ENCODE results near the gene CTU2. TPM values are rescaled to one million over a fixed set of nuclear protein-coding genes. Genes with fewer than 3 reads are reported as not detected.

The CTU2 gene
- polyA plus RNA-seq, 1 donor from 2014 or later = 26.3 TPM

DNA sequence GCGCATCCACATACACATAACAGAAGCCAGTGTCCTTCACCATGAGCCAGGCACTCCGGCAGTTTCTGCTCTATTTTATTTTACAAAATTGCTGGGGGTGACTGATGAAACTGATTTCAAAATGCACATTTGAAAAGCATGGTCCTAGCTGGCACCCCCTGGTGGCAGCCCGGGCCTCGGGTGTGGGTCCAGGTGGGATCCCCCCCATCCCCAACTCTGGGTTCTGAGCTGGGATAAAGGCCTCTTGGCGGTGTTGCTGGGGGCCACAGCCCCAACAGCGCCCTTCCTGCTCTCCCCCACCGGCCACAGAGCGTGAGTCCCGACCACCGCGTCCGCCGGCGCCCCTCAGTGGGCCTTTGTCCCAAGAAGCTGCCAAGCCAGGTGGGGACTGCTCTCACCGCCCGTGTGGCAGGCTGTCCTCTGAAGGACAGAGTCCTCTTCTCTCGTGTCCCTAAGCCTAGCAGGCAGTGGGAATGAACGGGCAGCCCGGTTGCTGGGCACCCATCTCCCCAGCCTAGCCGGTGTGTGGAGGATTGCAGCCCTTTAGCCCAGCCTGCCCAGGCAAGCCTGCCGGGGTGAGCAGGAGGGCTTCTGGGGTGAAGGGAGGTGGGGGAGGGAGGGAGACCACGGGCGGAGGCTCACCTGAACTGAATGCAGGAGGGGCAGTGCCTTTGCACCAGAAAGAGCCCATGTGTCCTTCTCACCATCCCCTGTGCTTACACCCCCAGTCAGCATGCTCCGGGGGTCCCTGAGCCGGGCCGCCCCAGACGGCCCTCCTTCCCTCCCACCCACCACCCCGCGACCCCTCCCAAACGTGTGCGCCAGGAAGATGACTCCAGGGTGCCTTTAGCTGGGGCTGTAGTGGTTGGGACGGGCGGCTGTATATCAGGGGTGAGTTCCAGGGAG lies 20.9 kb upstream of the CTU2 start:
- no peaks in the 10 kb centered on the region for H3K9me3 ChIP-seq (ENCODE audit: low read length)
- H3K27me3 ChIP-seq (ENCODE audit: insufficient read depth, low read depth, low read length) = peaks cover 45% of the 10 kb centered on the region
- H3K9ac ChIP-seq (ENCODE audit: low read length) = no peak overlapping the region
- TF ChIP-seq SMC3 (conservative IDR thresholded peaks at IDR 0.05; ENCODE audit: poor library complexity) (peak; percentile 16), TAF1 (IDR thresholded peaks at IDR 0.05; ENCODE audit: low read depth) (no peak), MXI1 (conservative IDR thresholded peaks at IDR 0.05; ENCODE audit: poor library complexity, severe bottlenecking) (no peak)
- TF ChIP-seq, protein P1, sequence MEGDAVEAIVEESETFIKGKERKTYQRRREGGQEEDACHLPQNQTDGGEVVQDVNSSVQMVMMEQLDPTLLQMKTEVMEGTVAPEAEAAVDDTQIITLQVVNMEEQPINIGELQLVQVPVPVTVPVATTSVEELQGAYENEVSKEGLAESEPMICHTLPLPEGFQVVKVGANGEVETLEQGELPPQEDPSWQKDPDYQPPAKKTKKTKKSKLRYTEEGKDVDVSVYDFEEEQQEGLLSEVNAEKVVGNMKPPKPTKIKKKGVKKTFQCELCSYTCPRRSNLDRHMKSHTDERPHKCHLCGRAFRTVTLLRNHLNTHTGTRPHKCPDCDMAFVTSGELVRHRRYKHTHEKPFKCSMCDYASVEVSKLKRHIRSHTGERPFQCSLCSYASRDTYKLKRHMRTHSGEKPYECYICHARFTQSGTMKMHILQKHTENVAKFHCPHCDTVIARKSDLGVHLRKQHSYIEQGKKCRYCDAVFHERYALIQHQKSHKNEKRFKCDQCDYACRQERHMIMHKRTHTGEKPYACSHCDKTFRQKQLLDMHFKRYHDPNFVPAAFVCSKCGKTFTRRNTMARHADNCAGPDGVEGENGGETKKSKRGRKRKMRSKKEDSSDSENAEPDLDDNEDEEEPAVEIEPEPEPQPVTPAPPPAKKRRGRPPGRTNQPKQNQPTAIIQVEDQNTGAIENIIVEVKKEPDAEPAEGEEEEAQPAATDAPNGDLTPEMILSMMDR (IDR thresholded peaks at IDR 0.05; ENCODE audit: poor library complexity, severe bottlenecking) = peak; percentile 50
- H3K36me3 ChIP-seq (ENCODE audit: insufficient read depth, low read length) = no peaks in the 10 kb centered on the region
- H3F3A ChIP-seq (ENCODE audit: insufficient read depth, low read length, poor library complexity, severe bottlenecking) = no peaks in the 10 kb centered on the region
- H3K4me3 ChIP-seq (ENCODE audit: low read length) = peak overlapping the region; percentile 68
- H2AFZ ChIP-seq (ENCODE audit: low read depth, low read length) = no peak overlapping the region
- H3K79me2 ChIP-seq (replicated peaks; ENCODE audit: insufficient read depth, low read length) = no peaks in the 10 kb centered on the region
- H3K27ac ChIP-seq (ENCODE audit: low read length) = no peak overlapping the region
- no peaks in the 10 kb centered on the region for H4K20me1 ChIP-seq (ENCODE audit: insufficient read depth)
- H3K4me2 ChIP-seq (ENCODE audit: low read length) = no peak overlapping the region
- H3K9me2 ChIP-seq (ENCODE audit: insufficient read depth, low read length) = no peaks in the 10 kb centered on the region

DNA sequence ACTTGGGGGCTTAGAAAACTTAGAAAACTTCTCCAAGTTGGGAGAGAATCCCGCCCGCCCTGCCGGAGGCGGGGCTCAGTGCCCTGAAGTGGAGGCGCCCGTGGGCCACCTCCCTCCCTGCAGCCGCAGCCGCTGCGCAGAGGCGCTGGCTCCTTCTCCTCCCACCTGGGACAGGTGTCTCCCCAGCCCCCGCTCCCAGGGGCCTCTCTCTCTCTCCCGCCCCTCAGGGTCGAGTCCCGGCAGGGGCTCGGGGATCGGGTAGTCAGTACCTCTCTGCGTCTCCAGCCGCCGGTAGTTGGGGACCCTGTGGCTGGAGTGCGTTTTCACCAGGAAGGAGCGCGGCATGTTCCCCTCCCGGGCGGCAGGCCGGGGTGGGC lies 20.3 kb upstream of the CTU2 start:
- H3K27me3 ChIP-seq (ENCODE audit: insufficient read depth, low read depth, low read length) = peaks cover 45% of the 10 kb centered on the region
- H4K20me1 ChIP-seq (ENCODE audit: insufficient read depth) = no peaks in the 10 kb centered on the region
- H2AFZ ChIP-seq (ENCODE audit: low read depth, low read length) = no peak overlapping the region

More for the DNA sequence above, 20.3 kb upstream of the CTU2 start:
- peak overlapping the region; percentile 68 for H3K4me3 ChIP-seq (ENCODE audit: low read length)
- H3K36me3 ChIP-seq (ENCODE audit: insufficient read depth, low read length) = no peaks in the 10 kb centered on the region
- no peaks in the 10 kb centered on the region for H3K9me3 ChIP-seq (ENCODE audit: low read length)
- no peaks in the 10 kb centered on the region for H3K9me2 ChIP-seq (ENCODE audit: insufficient read depth, low read length)
- TF ChIP-seq MXI1 (conservative IDR thresholded peaks at IDR 0.05; ENCODE audit: poor library complexity, severe bottlenecking) (no peak), TAF1 (IDR thresholded peaks at IDR 0.05; ENCODE audit: low read depth) (no peak), EP300 (conservative IDR thresholded peaks at IDR 0.05; ENCODE audit: poor library complexity, severe bottlenecking) (no peak), POLR2AphosphoS5 (IDR thresholded peaks at IDR 0.05) (no peak), SMC3 (conservative IDR thresholded peaks at IDR 0.05; ENCODE audit: poor library complexity) (no peak), EZH2 (IDR thresholded peaks at IDR 0.05; ENCODE audit: borderline replicate concordance, insufficient read depth, low read length, poor library complexity, severe bottlenecking) (no peak), RAD21 (conservative IDR thresholded peaks at IDR 0.05) (no peak)
- TF ChIP-seq, protein P2, sequence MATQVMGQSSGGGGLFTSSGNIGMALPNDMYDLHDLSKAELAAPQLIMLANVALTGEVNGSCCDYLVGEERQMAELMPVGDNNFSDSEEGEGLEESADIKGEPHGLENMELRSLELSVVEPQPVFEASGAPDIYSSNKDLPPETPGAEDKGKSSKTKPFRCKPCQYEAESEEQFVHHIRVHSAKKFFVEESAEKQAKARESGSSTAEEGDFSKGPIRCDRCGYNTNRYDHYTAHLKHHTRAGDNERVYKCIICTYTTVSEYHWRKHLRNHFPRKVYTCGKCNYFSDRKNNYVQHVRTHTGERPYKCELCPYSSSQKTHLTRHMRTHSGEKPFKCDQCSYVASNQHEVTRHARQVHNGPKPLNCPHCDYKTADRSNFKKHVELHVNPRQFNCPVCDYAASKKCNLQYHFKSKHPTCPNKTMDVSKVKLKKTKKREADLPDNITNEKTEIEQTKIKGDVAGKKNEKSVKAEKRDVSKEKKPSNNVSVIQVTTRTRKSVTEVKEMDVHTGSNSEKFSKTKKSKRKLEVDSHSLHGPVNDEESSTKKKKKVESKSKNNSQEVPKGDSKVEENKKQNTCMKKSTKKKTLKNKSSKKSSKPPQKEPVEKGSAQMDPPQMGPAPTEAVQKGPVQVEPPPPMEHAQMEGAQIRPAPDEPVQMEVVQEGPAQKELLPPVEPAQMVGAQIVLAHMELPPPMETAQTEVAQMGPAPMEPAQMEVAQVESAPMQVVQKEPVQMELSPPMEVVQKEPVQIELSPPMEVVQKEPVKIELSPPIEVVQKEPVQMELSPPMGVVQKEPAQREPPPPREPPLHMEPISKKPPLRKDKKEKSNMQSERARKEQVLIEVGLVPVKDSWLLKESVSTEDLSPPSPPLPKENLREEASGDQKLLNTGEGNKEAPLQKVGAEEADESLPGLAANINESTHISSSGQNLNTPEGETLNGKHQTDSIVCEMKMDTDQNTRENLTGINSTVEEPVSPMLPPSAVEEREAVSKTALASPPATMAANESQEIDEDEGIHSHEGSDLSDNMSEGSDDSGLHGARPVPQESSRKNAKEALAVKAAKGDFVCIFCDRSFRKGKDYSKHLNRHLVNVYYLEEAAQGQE (IDR thresholded peaks at IDR 0.05; ENCODE audit: borderline replicate concordance) = no peak
- TF ChIP-seq, protein P1 (IDR thresholded peaks at IDR 0.05; ENCODE audit: poor library complexity, severe bottlenecking) = no peak
- H3F3A ChIP-seq (ENCODE audit: insufficient read depth, low read length, poor library complexity, severe bottlenecking) = no peaks in the 10 kb centered on the region
- no peak overlapping the region for H3K27ac ChIP-seq (ENCODE audit: low read length)
- peak overlapping the region; percentile 3 for H3K9ac ChIP-seq (ENCODE audit: low read length)
- no peaks in the 10 kb centered on the region for H3K79me2 ChIP-seq (replicated peaks; ENCODE audit: insufficient read depth, low read length)
- H3K4me2 ChIP-seq (ENCODE audit: low read length) = no peak overlapping the region

Measured in neural cell (in vitro differentiated cells).